ENCODE measurements around the gene CSTF2T.
A peak's percentile ranks its signal among the peaks of the same experiment; 100 is the strongest.

CSTF2T gene

GRCh38 chr10:51699475-51700227, at the start of gene CSTF2T:
CSTF2T (minus strand) TSS chr10:51699595; CDS start chr10:51699549, 46 bp downstream.
- Mint-ChIP-seq H3K4me3 (peak within 1 kb of the TSS; percentile 95), H3K4me1 (peaks cover 51% of the 10 kb centered on the region), H3K27ac (peak within 1 kb of the TSS; percentile 98), H3K36me3 (peaks cover 42% of the 10 kb centered on the region), H3K27me3 (no peaks in the 10 kb centered on the region), H3K9me3 (peaks cover 5% of the 10 kb centered on the region)
- CTCF ChIA-PET = no interaction called here
- DNase-seq = peak; percentile 92

GRCh38 chr10:51748959-51749358, 49.6 kb upstream of the CSTF2T start:
- Mint-ChIP-seq H3K27ac (no peak overlapping the region), H3K27me3 (no peaks in the 10 kb centered on the region), H3K4me3 (no peak overlapping the region), H3K36me3 (no peaks in the 10 kb centered on the region), H3K9me3 (no peaks in the 10 kb centered on the region), H3K4me1 (no peaks in the 10 kb centered on the region)
- CTCF ChIA-PET = no interaction called here
- DNase-seq = no peak

- Mint-ChIP-seq H3K27me3 (no peaks in the 10 kb centered on the region), H3K4me1 (no peaks in the 10 kb centered on the region), H3K4me3 (no peak overlapping the region), H3K36me3 (no peaks in the 10 kb centered on the region), H3K9me3 (no peaks in the 10 kb centered on the region), H3K27ac (no peak overlapping the region)
- no peak for DNase-seq
- CTCF ChIA-PET = no interaction called here
Observed at GRCh38 chr10:51747216-51747615, 47.8 kb upstream of the CSTF2T start.

- H3K36me3 Mint-ChIP-seq = no peaks in the 10 kb centered on the region
- H3K9me3 Mint-ChIP-seq = no peaks in the 10 kb centered on the region
- H3K27ac Mint-ChIP-seq = no peak overlapping the region
- DNase-seq = no peak
- no peaks in the 10 kb centered on the region for H3K4me1 Mint-ChIP-seq
- CTCF ChIA-PET = no interaction called here
- H3K4me3 Mint-ChIP-seq = no peak overlapping the region
- no peaks in the 10 kb centered on the region for H3K27me3 Mint-ChIP-seq
Observed at GRCh38 chr10:51745397-51745796, 46.0 kb upstream of the CSTF2T start.

GRCh38 chr10:51744235-51745000, 45.0 kb upstream of the CSTF2T start:
- Mint-ChIP-seq H3K27me3 (no peaks in the 10 kb centered on the region), H3K27ac (no peak overlapping the region), H3K4me3 (no peak overlapping the region), H3K36me3 (no peaks in the 10 kb centered on the region), H3K4me1 (no peaks in the 10 kb centered on the region), H3K9me3 (no peaks in the 10 kb centered on the region)
- no peak for DNase-seq
- CTCF ChIA-PET = no interaction called here

- Mint-ChIP-seq H3K4me3 (no peak overlapping the region), H3K36me3 (no peaks in the 10 kb centered on the region)
Observed at GRCh38 chr10:51743146-51743545, 43.8 kb upstream of the CSTF2T start.

GRCh38 chr10:51733057-51733456, 33.7 kb upstream of the CSTF2T start:
- CTCF ChIA-PET = interaction anchor here (1.2 kb wide), 1 partner anchor 51 kb away, joined by 3 read pairs; no protein-coding TSS in a partner anchor
- H3K4me3 Mint-ChIP-seq = no peak overlapping the region
- no peak overlapping the region for H3K27ac Mint-ChIP-seq
- no peaks in the 10 kb centered on the region for H3K9me3 Mint-ChIP-seq
- no peak for DNase-seq
- no peaks in the 10 kb centered on the region for H3K27me3 Mint-ChIP-seq
- no peaks in the 10 kb centered on the region for H3K36me3 Mint-ChIP-seq
- no peaks in the 10 kb centered on the region for H3K4me1 Mint-ChIP-seq

More at GRCh38 chr10:51743146-51743545, 43.8 kb upstream of the CSTF2T start:
- no peak for DNase-seq
- CTCF ChIA-PET = no interaction called here
- Mint-ChIP-seq H3K4me1 (no peaks in the 10 kb centered on the region), H3K9me3 (no peaks in the 10 kb centered on the region), H3K27me3 (no peaks in the 10 kb centered on the region), H3K27ac (no peak overlapping the region)

- CTCF ChIA-PET = no interaction called here
- no peaks in the 10 kb centered on the region for H3K9me3 Mint-ChIP-seq
- no peak overlapping the region for H3K4me3 Mint-ChIP-seq
- DNase-seq = no peak
- no peaks in the 10 kb centered on the region for H3K4me1 Mint-ChIP-seq
- H3K36me3 Mint-ChIP-seq = no peaks in the 10 kb centered on the region
- no peaks in the 10 kb centered on the region for H3K27me3 Mint-ChIP-seq
- no peak overlapping the region for H3K27ac Mint-ChIP-seq
Observed at GRCh38 chr10:51729822-51730555, 30.6 kb upstream of the CSTF2T start.

- Mint-ChIP-seq H3K36me3 (no peaks in the 10 kb centered on the region), H3K27me3 (peaks cover 4% of the 10 kb centered on the region), H3K9me3 (no peaks in the 10 kb centered on the region), H3K4me3 (no peak overlapping the region), H3K4me1 (no peaks in the 10 kb centered on the region), H3K27ac (no peak overlapping the region)
- no peak for DNase-seq
- CTCF ChIA-PET = no interaction called here
Observed at GRCh38 chr10:51724038-51724437, 24.6 kb upstream of the CSTF2T start.

GRCh38 chr10:51718804-51719291, 19.5 kb upstream of the CSTF2T start:
- H3K27me3 Mint-ChIP-seq = peaks cover 4% of the 10 kb centered on the region
- H3K9me3 Mint-ChIP-seq = no peaks in the 10 kb centered on the region
- no peak for DNase-seq
- H3K27ac Mint-ChIP-seq = no peak overlapping the region
- H3K36me3 Mint-ChIP-seq = no peaks in the 10 kb centered on the region
- H3K4me3 Mint-ChIP-seq = no peak overlapping the region
- no peaks in the 10 kb centered on the region for H3K4me1 Mint-ChIP-seq
- CTCF ChIA-PET = no interaction called here

- CTCF ChIA-PET = no interaction called here
- Mint-ChIP-seq H3K4me3 (no peak overlapping the region), H3K9me3 (no peaks in the 10 kb centered on the region), H3K4me1 (no peaks in the 10 kb centered on the region), H3K27ac (no peak overlapping the region), H3K27me3 (peaks cover 4% of the 10 kb centered on the region), H3K36me3 (no peaks in the 10 kb centered on the region)
- no peak for DNase-seq
Observed at GRCh38 chr10:51716981-51717380, 17.6 kb upstream of the CSTF2T start.

- Mint-ChIP-seq H3K27me3 (no peaks in the 10 kb centered on the region), H3K9me3 (peaks cover 7% of the 10 kb centered on the region), H3K27ac (no peak overlapping the region), H3K4me1 (peaks cover 44% of the 10 kb centered on the region), H3K4me3 (no peak overlapping the region), H3K36me3 (peaks cover 9% of the 10 kb centered on the region)
- no peak for DNase-seq
- CTCF ChIA-PET = no interaction called here
Observed at GRCh38 chr10:51711519-51711891, 12.1 kb upstream of the CSTF2T start.

GRCh38 chr10:51709324-51709972, 10.1 kb upstream of the CSTF2T start:
- DNase-seq = no peak
- CTCF ChIA-PET = no interaction called here
- peaks cover 9% of the 10 kb centered on the region for H3K36me3 Mint-ChIP-seq
- H3K9me3 Mint-ChIP-seq = peaks cover 7% of the 10 kb centered on the region
- peak overlapping the region; percentile 65 for H3K27ac Mint-ChIP-seq
- H3K4me3 Mint-ChIP-seq = no peak overlapping the region
- peaks cover 44% of the 10 kb centered on the region for H3K4me1 Mint-ChIP-seq
- H3K27me3 Mint-ChIP-seq = no peaks in the 10 kb centered on the region

- Mint-ChIP-seq H3K4me1 (peaks cover 44% of the 10 kb centered on the region), H3K36me3 (peaks cover 9% of the 10 kb centered on the region), H3K4me3 (no peak overlapping the region), H3K9me3 (peaks cover 7% of the 10 kb centered on the region), H3K27me3 (no peaks in the 10 kb centered on the region), H3K27ac (peak overlapping the region; percentile 93)
- no peak for DNase-seq
- CTCF ChIA-PET = no interaction called here
Observed at GRCh38 chr10:51708609-51709008, 9.2 kb upstream of the CSTF2T start.
